Gastrocnemius medialis (tissue), 4 donors: ENCODE data around the gene KANK2. TPM values are rescaled to one million over a fixed set of nuclear protein-coding genes. Genes with fewer than 3 reads are reported as not detected.

ENCODE experiments used
- ATAC-seq, 2 donors: fragments of 150-250 bp; one replicate each; pipeline ENCODE4 v1.9.1; 2016
- DNase-seq, 2 donors: peaks; one replicate each; pipeline ENCODE4 v3.0.0-alpha.2; 2019
- H3K27ac ChIP-seq, 4 donors: fragments of 200-600 bp; sonication (generic); 1 replicate in 1 of 4; 2 replicates in 3 of 4; pipeline ENCODE4 v1.5.1; 2016 to 2018; ENCODE audit warnings: mild to moderate bottlenecking in 2 of 4, moderate library complexity in 1 of 4
- H3K27me3 ChIP-seq, 3 donors: fragments of 200-600 bp; sonication (generic) in 2 of 3; 1 replicate in 1 of 3; 2 replicates in 2 of 3; pipeline versions ENCODE4 v1.5.1 to v1.6.0; 2016 to 2019; ENCODE audit warnings: mild to moderate bottlenecking in 1 of 3, moderate library complexity in 1 of 3
- H3K36me3 ChIP-seq, 2 donors: fragments of 200-600 bp; sonication (generic) in 1 of 2; one replicate each; pipeline ENCODE4 v1.5.1; 2017 to 2018
- H3K4me1 ChIP-seq, 2 donors: fragments of 200-600 bp; sonication (generic) in 1 of 2; one replicate each; pipeline ENCODE4 v1.5.1; 2016 to 2017; ENCODE audit warnings: mild to moderate bottlenecking in 2 of 2
- H3K4me3 ChIP-seq, 4 donors: fragments of 200-600 bp; sonication (generic) in 3 of 4; 1 replicate in 1 of 4; 2 replicates in 3 of 4; pipeline ENCODE4 v1.5.1; 2016 to 2019; ENCODE audit warnings: mild to moderate bottlenecking in 2 of 4
- H3K9me3 ChIP-seq, 3 donors: fragments of 200-600 bp; sonication (generic) in 2 of 3; 1 replicate in 1 of 3; 2 replicates in 2 of 3; pipeline ENCODE4 v1.5.1; 2016 to 2019
- POLR2A ChIP-seq, 2 donors: fragments of 450-650 bp; IDR thresholded peaks; one replicate each; pipeline ENCODE4 v1.6.1; 2017; ENCODE audit warnings: antibody characterized with exemption in 2 of 2, mild to moderate bottlenecking in 2 of 2, moderate library complexity in 2 of 2
- in situ Hi-C, 4 donors: fragments of 200-750 bp; cut with MboI; loops; one replicate each; pipeline versions ENCODE4 v1.15.0 to v1.8.0; 2017; ENCODE audit warnings: low sequenced_read_pairs in 4 of 4
- intact Hi-C: fragments of 100-400 bp; cut with DNase I; formaldehyde crosslinking; loops from one replicate; pipeline ENCODE4 v1.15.1; 2023; ENCODE audit warnings: low total_unique reads
- total RNA-seq, 4 donors: library from RNA; depleted of rRNA; stranded (reverse); fragments of >200 nt; gene quantifications; one replicate each; pipeline versions ENCODE4 v1.1.0 to v1.2.3, GENCODE V29; 2016
- TF ChIP-seq, protein P1 (sequence below), 5 experiments: fragments of 450-650 bp in 3 of 5; fragments of 200-600 bp in 2 of 5; sonication (generic) in 2 of 5; IDR thresholded peaks in 4 of 5; conservative IDR thresholded peaks in 1 of 5; 1 replicate in 4 of 5; 2 replicates in 1 of 5; pipeline ENCODE4 v1.5.1; 2016 to 2019; ENCODE audit warnings: antibody characterized with exemption in 5 of 5, mild to moderate bottlenecking in 3 of 5, moderate library complexity in 3 of 5

Gene KANK2
- total RNA-seq, 4 donors from 2014 or later = 37.7 to 192 (median 149) TPM

DNA sequence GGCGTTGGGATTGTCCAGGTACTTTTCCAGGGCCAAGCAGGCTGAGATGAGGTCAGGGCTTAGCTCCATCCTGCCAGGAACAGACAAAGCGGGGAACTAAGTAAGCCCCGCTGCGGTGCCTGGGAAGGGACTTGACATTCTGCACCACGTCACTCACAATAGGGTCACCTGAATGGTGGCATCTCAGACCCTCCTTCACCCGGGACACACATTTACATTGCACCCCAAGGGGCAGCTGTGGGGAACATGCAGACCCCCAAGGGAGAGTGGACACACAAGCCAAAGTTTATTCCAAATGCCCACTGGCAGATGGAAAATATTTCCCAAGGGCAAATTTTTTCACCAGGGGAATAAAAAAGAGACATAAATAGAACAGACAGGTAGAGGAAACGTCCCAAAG lies 21.4 kb downstream of the KANK2 start:
- in situ Hi-C loops = no loop called here
- no peaks in the 10 kb centered on the region for H3K27me3 ChIP-seq
- DNase-seq = no peak

DNA sequence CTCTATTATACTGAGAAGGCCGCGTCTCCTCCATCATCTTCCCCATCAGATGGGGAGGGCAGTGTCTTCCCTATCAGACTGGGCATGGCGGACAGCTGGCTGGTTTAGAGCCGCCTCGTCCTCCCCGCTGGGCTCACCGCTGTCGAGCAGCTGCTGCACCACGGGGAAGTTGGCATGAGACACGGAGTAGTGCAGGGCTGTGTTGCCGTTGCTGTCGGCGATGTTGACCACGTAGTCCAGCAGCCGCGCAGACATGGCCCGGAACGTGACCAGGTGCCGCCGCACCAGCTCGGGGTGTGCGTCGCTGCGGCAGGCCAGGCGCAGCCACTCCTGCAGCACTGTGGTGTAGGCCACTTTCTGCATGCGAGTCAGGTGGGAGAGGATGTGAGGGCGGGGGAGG lies 23.0 kb downstream of the KANK2 start:
- no peak overlapping the region for H3K27ac ChIP-seq
- intact Hi-C loops = no loop called here

More for the DNA sequence above, 21.4 kb downstream of the KANK2 start:
- TF ChIP-seq POLR2A (IDR thresholded peaks at IDR 0.05) = no peak
- TF ChIP-seq, protein P1, sequence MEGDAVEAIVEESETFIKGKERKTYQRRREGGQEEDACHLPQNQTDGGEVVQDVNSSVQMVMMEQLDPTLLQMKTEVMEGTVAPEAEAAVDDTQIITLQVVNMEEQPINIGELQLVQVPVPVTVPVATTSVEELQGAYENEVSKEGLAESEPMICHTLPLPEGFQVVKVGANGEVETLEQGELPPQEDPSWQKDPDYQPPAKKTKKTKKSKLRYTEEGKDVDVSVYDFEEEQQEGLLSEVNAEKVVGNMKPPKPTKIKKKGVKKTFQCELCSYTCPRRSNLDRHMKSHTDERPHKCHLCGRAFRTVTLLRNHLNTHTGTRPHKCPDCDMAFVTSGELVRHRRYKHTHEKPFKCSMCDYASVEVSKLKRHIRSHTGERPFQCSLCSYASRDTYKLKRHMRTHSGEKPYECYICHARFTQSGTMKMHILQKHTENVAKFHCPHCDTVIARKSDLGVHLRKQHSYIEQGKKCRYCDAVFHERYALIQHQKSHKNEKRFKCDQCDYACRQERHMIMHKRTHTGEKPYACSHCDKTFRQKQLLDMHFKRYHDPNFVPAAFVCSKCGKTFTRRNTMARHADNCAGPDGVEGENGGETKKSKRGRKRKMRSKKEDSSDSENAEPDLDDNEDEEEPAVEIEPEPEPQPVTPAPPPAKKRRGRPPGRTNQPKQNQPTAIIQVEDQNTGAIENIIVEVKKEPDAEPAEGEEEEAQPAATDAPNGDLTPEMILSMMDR (IDR thresholded peaks at IDR 0.05 in 4 of 5, conservative IDR thresholded peaks at IDR 0.05 in 1 of 5) = no peak
- Histone ChIP-seq H3K27ac (no peak overlapping the region), H3K4me1 (peaks cover 7 to 15% of the 10 kb centered on the region in 2 donors), H3K36me3 (peaks cover 0 to 44% of the 10 kb centered on the region in 2 donors), H3K9me3 (no peaks in the 10 kb centered on the region), H3K4me3 (no peak overlapping the region)
- no peak for ATAC-seq
- intact Hi-C loops = no loop called here

DNA sequence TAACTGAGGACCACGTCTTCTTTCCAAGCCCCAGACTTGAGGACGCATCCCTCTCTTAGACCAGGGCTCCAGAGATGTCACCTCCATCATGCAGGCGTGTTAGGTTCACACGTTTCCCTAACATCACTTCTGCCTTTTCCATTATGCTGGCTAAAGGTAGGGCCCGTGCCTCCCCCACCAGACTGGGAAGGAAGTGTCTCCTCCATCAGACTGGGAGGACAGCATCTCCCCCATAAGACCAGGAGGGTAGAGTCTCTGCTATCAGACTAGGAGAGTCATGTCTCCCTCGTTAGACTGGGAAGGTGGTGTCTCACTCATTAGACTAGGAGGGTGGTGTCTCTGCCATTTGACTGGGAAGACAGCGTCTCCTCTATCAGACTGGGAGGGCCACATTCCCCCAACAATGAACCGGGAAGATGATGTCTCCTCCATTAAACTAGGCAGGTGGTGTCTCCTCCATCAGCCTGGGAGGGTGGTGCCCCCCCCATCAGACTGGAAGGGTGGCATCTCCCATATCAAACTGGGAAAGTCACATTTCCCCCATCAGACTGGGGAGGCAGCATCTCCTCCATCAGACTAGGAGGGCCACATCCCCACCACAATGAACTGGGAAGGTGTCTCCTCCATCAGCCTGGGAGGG lies 23.7 kb downstream of the KANK2 start:
- H3K27me3 ChIP-seq = no peaks in the 10 kb centered on the region
- no peaks in the 10 kb centered on the region for H3K4me1 ChIP-seq
- in situ Hi-C loops = no loop called here

More for the DNA sequence above, 23.0 kb downstream of the KANK2 start:
- in situ Hi-C loops = no loop called here
- Histone ChIP-seq H3K4me1 (peaks cover under 1 to 5% of the 10 kb centered on the region in 2 donors), H3K27me3 (no peaks in the 10 kb centered on the region), H3K36me3 (peaks cover 0 to 57% of the 10 kb centered on the region in 2 donors), H3K4me3 (no peak overlapping the region), H3K9me3 (no peaks in the 10 kb centered on the region)
- TF ChIP-seq, protein P1 (IDR thresholded peaks at IDR 0.05 in 4 of 5, conservative IDR thresholded peaks at IDR 0.05 in 1 of 5) = no peak
- TF ChIP-seq POLR2A (IDR thresholded peaks at IDR 0.05) = no peak
- DNase-seq (no peak), ATAC-seq (no peak)

DNA sequence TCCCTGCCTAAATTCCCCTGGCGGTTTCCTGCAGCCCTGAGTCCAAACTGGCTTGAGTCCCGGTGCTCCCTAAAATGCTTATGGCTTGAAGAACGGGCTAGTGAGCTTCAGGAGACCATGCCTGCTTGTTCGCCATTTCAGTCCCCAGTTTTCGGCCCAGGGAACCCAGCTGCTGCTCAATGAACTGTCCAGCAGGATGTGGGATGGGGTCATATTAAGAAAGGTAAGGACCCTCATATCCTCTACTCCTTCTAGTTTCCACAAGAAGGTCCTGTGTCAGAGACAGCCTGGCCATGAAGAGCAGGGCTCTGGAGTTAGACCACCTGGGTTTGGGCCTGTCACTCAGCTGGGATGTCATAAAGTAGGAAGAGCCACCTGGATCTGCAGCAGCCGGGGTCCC lies 24.8 kb downstream of the KANK2 start:
- H3K4me3 ChIP-seq = no peak overlapping the region
- H3K27me3 ChIP-seq = no peaks in the 10 kb centered on the region
- ATAC-seq (no peak), DNase-seq (no peak)
- no peaks in the 10 kb centered on the region for H3K4me1 ChIP-seq
- H3K27ac ChIP-seq = no peak overlapping the region
- in situ Hi-C loops (no loop called here), intact Hi-C loops (no loop called here)
- no peaks in the 10 kb centered on the region for H3K9me3 ChIP-seq
- H3K36me3 ChIP-seq = peaks cover 0 to 67% of the 10 kb centered on the region in 2 donors
- no peak for TF ChIP-seq POLR2A (IDR thresholded peaks at IDR 0.05)
- TF ChIP-seq, protein P1 (IDR thresholded peaks at IDR 0.05 in 4 of 5, conservative IDR thresholded peaks at IDR 0.05 in 1 of 5) = no peak

More for the DNA sequence above, 23.7 kb downstream of the KANK2 start:
- no peak for DNase-seq
- Histone ChIP-seq H3K27ac (no peak overlapping the region), H3K9me3 (no peaks in the 10 kb centered on the region), H3K36me3 (peaks cover 0 to 62% of the 10 kb centered on the region in 2 donors), H3K4me3 (no peak overlapping the region)
- no peak for ATAC-seq
- intact Hi-C loops = no loop called here
- no peak for TF ChIP-seq POLR2A (IDR thresholded peaks at IDR 0.05)
- TF ChIP-seq, protein P1 (IDR thresholded peaks at IDR 0.05 in 4 of 5, conservative IDR thresholded peaks at IDR 0.05 in 1 of 5) = no peak
